Endodermal cell (in vitro differentiated cells): ENCODE results near the gene PLAU. TPM values are rescaled to one million over a fixed set of nuclear protein-coding genes. Genes with fewer than 3 reads are reported as not detected.

Experiments
- DNase-seq: peaks from one replicate; pipeline ENCODE4 v3.0.0-alpha.2; 2017
- H3K27ac ChIP-seq: 2 replicates; pipeline ENCODE4 v1.5.1; 2013; ENCODE audit warnings: mild to moderate bottlenecking, low read depth, low read length, moderate library complexity
- H3K27me3 ChIP-seq: 2 replicates; pipeline ENCODE4 v1.6.1; 2013; ENCODE audit warnings: mild to moderate bottlenecking, low read length, moderate library complexity; ENCODE audit not compliant: insufficient read depth, control insufficient read depth, poor library complexity, severe bottlenecking
- H3K36me3 ChIP-seq: 2 replicates; pipeline ENCODE4 v1.7.0; 2013; ENCODE audit warnings: mild to moderate bottlenecking, low read length, moderate library complexity; ENCODE audit not compliant: control insufficient read depth, insufficient read depth
- H3K4me1 ChIP-seq: one replicate; pipeline ENCODE4 v1.7.0; 2013; ENCODE audit warnings: low read length; ENCODE audit not compliant: control insufficient read depth, insufficient read depth
- H3K4me3 ChIP-seq: 2 replicates; pipeline ENCODE4 v1.5.1; 2013; ENCODE audit warnings: mild to moderate bottlenecking, low read length, moderate library complexity
- H3K9ac ChIP-seq: 2 replicates; pipeline ENCODE4 v1.6.1; 2013; ENCODE audit warnings: mild to moderate bottlenecking, low read length, moderate library complexity; ENCODE audit not compliant: poor library complexity, severe bottlenecking; ENCODE audit errors: extremely low read depth
- H3K9me3 ChIP-seq: 2 replicates; pipeline ENCODE4 v1.6.1; 2013; ENCODE audit warnings: mild to moderate bottlenecking, low read length, moderate library complexity; ENCODE audit not compliant: control insufficient read depth
- H3K27ac Mint-ChIP-seq: 2 replicates; pipeline ENCODE4 v1.8.0; 2020; ENCODE audit warnings: mixed read lengths
- H3K27me3 Mint-ChIP-seq: 2 replicates; pipeline ENCODE4 v1.8.0; 2021; ENCODE audit warnings: mild to moderate bottlenecking, mixed read lengths; ENCODE audit not compliant: insufficient read depth
- H3K36me3 Mint-ChIP-seq: 2 replicates; pipeline ENCODE4 v1.8.0; 2020; ENCODE audit warnings: low read depth, mixed read lengths
- H3K4me1 Mint-ChIP-seq: 2 replicates; pipeline ENCODE4 v1.8.0; 2020; ENCODE audit warnings: mixed read lengths
- H3K4me3 Mint-ChIP-seq: 2 replicates; pipeline ENCODE4 v1.8.0; 2020; ENCODE audit warnings: mild to moderate bottlenecking, moderate library complexity, mixed read lengths
- H3K9me3 Mint-ChIP-seq: 2 replicates; pipeline ENCODE4 v1.8.0; 2020; ENCODE audit warnings: mild to moderate bottlenecking, mixed read lengths
- CTCF ChIP-seq: fragments of 200-600 bp; sonication (generic); conservative IDR thresholded peaks from 2 replicates; pipeline ENCODE4 v1.5.0; 2021; ENCODE audit warnings: antibody characterized with exemption, mild to moderate bottlenecking
- WGBS, 2 experiments: methylation state at CpG; one replicate each; pipeline versions ENCODE4 v1.1.5 to v1.1.7; 2013; ENCODE audit warnings: missing lambda C conversion rate in 2 of 2, mixed read lengths in 1 of 2; ENCODE audit not compliant: insufficient coverage in 1 of 2, insufficient read length in 1 of 2; 5-methylcytosine and 5-hydroxymethylcytosine counted together
- total RNA-seq, 2 donors: library from RNA; stranded (reverse); fragmentation: NEBNext Ultra II Directional in 1 of 2; extraction: Animal tissue kit (Norgen Biotek cat#: 25700) in 1 of 2; gene quantifications; 2 replicates in 1 of 2; 3 replicates in 1 of 2; pipeline ENCODE4 v1.2.1, GENCODE V29; 2021

PLAU gene
- total RNA-seq, 2 donors from 2014 or later = 2.7 to 3.3 TPM

GRCh38 chr10:73873142-73873837, 37.6 kb upstream of the PLAU start:
- Histone ChIP-seq H3K27me3 (peaks cover 13% of the 10 kb centered on the region), H3K4me1 (peaks cover 5% of the 10 kb centered on the region), H3K27ac (no peak overlapping the region), H3K9me3 (no peaks in the 10 kb centered on the region), H3K4me3 (peak overlapping the region; percentile 78), H3K9ac (no peak overlapping the region), H3K36me3 (peaks cover 29% of the 10 kb centered on the region)
- 53 to 69% methylated on average over 6 to 27 of the region's 33 CpGs for WGBS, 2 experiments
- DNase-seq = peak; percentile 61
- Mint-ChIP-seq H3K4me3 (peak overlapping the region; percentile 68), H3K27me3 (peaks cover 27% of the 10 kb centered on the region), H3K36me3 (peaks cover 12% of the 10 kb centered on the region), H3K9me3 (no peaks in the 10 kb centered on the region), H3K4me1 (peaks cover 15% of the 10 kb centered on the region), H3K27ac (no peak overlapping the region)
- TF ChIP-seq CTCF = no peak

GRCh38 chr10:73873838-73874215, 37.1 kb upstream of the PLAU start:
- Mint-ChIP-seq H3K27me3 (peaks cover 27% of the 10 kb centered on the region), H3K27ac (no peak overlapping the region), H3K4me1 (peaks cover 15% of the 10 kb centered on the region), H3K4me3 (peak overlapping the region; percentile 68), H3K9me3 (no peaks in the 10 kb centered on the region), H3K36me3 (peaks cover 12% of the 10 kb centered on the region)
- Histone ChIP-seq H3K9me3 (no peaks in the 10 kb centered on the region), H3K4me3 (no peak overlapping the region), H3K27ac (no peak overlapping the region), H3K4me1 (peaks cover 5% of the 10 kb centered on the region), H3K27me3 (peaks cover 13% of the 10 kb centered on the region), H3K36me3 (peaks cover 29% of the 10 kb centered on the region), H3K9ac (no peak overlapping the region)
- no peak for DNase-seq
- TF ChIP-seq CTCF = no peak
- whole genome bisulfite sequencing, 2 experiments = 0% methylated on average over 2 to 35 of the region's 39 CpGs

DNA sequence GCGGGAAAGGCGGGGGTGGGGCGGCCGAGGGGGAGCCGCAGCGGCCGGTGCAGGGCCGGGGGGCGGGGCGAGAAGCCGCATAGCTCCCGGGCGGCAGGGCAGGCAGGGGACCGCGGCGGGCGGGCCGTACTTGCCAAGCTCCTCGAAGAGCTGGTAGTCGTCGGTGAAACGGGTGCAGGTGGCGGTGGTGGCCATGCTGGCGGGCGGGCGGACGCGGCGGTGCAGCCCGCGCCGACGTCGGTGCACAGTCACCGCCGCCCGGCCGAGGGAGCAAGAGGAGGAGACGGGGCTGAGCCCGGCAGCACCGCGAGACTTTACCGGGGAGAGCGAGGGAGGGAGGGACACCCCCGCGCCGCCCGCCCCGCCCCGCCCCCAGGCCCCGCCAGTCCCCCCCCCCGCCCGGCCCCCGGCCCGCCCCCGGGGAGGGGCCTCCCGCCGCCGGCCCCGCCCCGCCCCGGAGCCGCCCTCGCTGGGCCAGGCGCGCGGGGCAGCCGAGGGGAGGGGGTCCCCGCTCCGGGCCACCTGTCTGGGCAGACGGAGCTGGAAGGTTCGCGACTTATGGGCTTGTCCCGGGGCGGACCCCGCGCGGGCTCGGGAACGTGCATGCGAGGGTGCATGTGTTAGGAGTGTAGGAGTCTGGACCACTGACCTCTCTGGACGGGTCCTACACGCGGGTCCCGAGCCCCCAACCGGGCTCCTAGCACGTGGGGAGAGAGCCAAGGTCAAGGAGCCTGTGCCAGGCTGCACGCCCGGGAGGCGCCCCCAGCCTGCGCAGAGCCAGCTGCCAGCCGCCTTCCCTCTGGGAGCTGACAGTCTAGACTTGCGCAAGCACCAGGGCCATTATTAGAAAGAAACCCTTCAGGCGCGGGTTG, 36.4 kb upstream of the PLAU start, which contains the start of gene CAMK2G:
CAMK2G (minus strand) TSS at position 289 of the 872 bp plus-strand sequence; CDS start at position 195, 94 bp downstream.
- H3K4me1 ChIP-seq = peaks cover 5% of the 10 kb centered on the region

More for the DNA sequence above, 36.4 kb upstream of the PLAU start, which contains the start of gene CAMK2G:
- H3K27me3 Mint-ChIP-seq = peaks cover 32% of the 10 kb centered on the region
- Histone ChIP-seq H3K4me3 (peak within 1 kb of the TSS; percentile 78), H3K9ac (no peak within 1 kb of the TSS), H3K36me3 (peaks cover 26% of the 10 kb centered on the region), H3K27ac (no peak within 1 kb of the TSS), H3K9me3 (no peaks in the 10 kb centered on the region), H3K27me3 (peaks cover 13% of the 10 kb centered on the region)
- DNase-seq = peak; percentile 91
- WGBS, 2 experiments = 4 to 26% methylated on average over 14 to 92 of the region's 95 CpGs
- H3K4me3 Mint-ChIP-seq = peak within 1 kb of the TSS; percentile 68
- H3K4me1 Mint-ChIP-seq = peaks cover 16% of the 10 kb centered on the region
- peaks cover 12% of the 10 kb centered on the region for H3K36me3 Mint-ChIP-seq
- no peaks in the 10 kb centered on the region for H3K9me3 Mint-ChIP-seq
- TF ChIP-seq CTCF = no peak
- no peak within 1 kb of the TSS for H3K27ac Mint-ChIP-seq
